Chondrocyte (in vitro differentiated cells): ENCODE results near the gene PDLIM1. TPM values are rescaled to one million over a fixed set of nuclear protein-coding genes. Genes with fewer than 3 reads are reported as not detected.
A peak's percentile ranks its signal among the peaks of the same experiment; 100 is the strongest.
"Not testable (repeated sequence)": the region's sequence is repeated elsewhere in the genome, so short reads cannot be mapped to it uniquely, and the experiment has no call there.

ENCODE experiments used
- DNase-seq: peaks from one replicate; pipeline ENCODE4 v3.0.0; 2021; ENCODE audit warnings: mixed read lengths, low spot score
- H3K27ac Mint-ChIP-seq: one replicate; pipeline ENCODE4 v1.8.0; 2021; ENCODE audit warnings: mild to moderate bottlenecking, moderate library complexity, mixed read lengths; ENCODE audit not compliant: unreplicated experiment
- H3K27me3 Mint-ChIP-seq: 2 replicates; pipeline ENCODE4 v1.8.0; 2021; ENCODE audit warnings: low read depth, mixed read lengths
- H3K36me3 Mint-ChIP-seq: 2 replicates; pipeline ENCODE4 v1.8.0; 2021; ENCODE audit warnings: low read depth, mixed read lengths
- H3K4me1 Mint-ChIP-seq: 2 replicates; pipeline ENCODE4 v1.8.0; 2021; ENCODE audit warnings: low read depth, mild to moderate bottlenecking, mixed read lengths
- H3K4me3 Mint-ChIP-seq: one replicate; pipeline ENCODE4 v1.8.0; 2021; ENCODE audit warnings: mild to moderate bottlenecking, moderate library complexity, mixed read lengths; ENCODE audit not compliant: unreplicated experiment
- H3K9me3 Mint-ChIP-seq: 2 replicates; pipeline ENCODE4 v1.8.0; 2021; ENCODE audit warnings: low read depth, mixed read lengths
- CTCF ChIP-seq: fragments of 200-600 bp; sonication (generic); IDR thresholded peaks from 2 replicates; pipeline ENCODE4 v1.5.0; 2021; ENCODE audit warnings: antibody characterized with exemption, mild to moderate bottlenecking, moderate library complexity
- total RNA-seq: library from RNA; stranded (reverse); gene quantifications from 3 replicates; pipeline ENCODE4 v1.2.1, GENCODE V29; 2021

PDLIM1 gene
- total RNA-seq, 1 donor from 2014 or later: 110 TPM

- no peak overlapping the region for H3K4me3 Mint-ChIP-seq
- peak overlapping the region; percentile 86 for H3K27ac Mint-ChIP-seq
- TF ChIP-seq CTCF: no peak
- H3K4me1 Mint-ChIP-seq: peaks cover 23% of the 10 kb centered on the region
- no peaks in the 10 kb centered on the region for H3K9me3 Mint-ChIP-seq
- H3K27me3 Mint-ChIP-seq: no peaks in the 10 kb centered on the region
- no peak for DNase-seq
- H3K36me3 Mint-ChIP-seq: peaks cover 28% of the 10 kb centered on the region
These were observed 54.5 kb downstream of the PDLIM1 start for GRCh38 chr10:95236068-95236903.

GRCh38 chr10:95235676-95236067 is 55.1 kb downstream of the PDLIM1 start:
- no peak for TF ChIP-seq CTCF
- Mint-ChIP-seq H3K9me3 (no peaks in the 10 kb centered on the region), H3K36me3 (peaks cover 28% of the 10 kb centered on the region), H3K27me3 (no peaks in the 10 kb centered on the region), H3K4me1 (peaks cover 29% of the 10 kb centered on the region), H3K27ac (peak overlapping the region; percentile 86), H3K4me3 (no peak overlapping the region)
- no peak for DNase-seq

- no peak for TF ChIP-seq CTCF
- DNase-seq: no peak
- H3K36me3 Mint-ChIP-seq: peaks cover 25% of the 10 kb centered on the region
- peak overlapping the region; percentile 64 for H3K27ac Mint-ChIP-seq
- no peaks in the 10 kb centered on the region for H3K9me3 Mint-ChIP-seq
- H3K27me3 Mint-ChIP-seq: no peaks in the 10 kb centered on the region
- no peak overlapping the region for H3K4me3 Mint-ChIP-seq
- peaks cover 37% of the 10 kb centered on the region for H3K4me1 Mint-ChIP-seq
These were observed 55.9 kb downstream of the PDLIM1 start for GRCh38 chr10:95234951-95235350.

- Mint-ChIP-seq H3K27me3 (no peaks in the 10 kb centered on the region), H3K4me1 (peaks cover 51% of the 10 kb centered on the region), H3K9me3 (no peaks in the 10 kb centered on the region), H3K36me3 (peaks cover 15% of the 10 kb centered on the region), H3K4me3 (no peak overlapping the region), H3K27ac (peak overlapping the region; percentile 3)
- no peak for DNase-seq
- TF ChIP-seq CTCF: no peak
These were observed 57.3 kb downstream of the PDLIM1 start for GRCh38 chr10:95233377-95234034.

GRCh38 chr10:95230677-95231586 is 59.9 kb downstream of the PDLIM1 start:
- peak overlapping the region; percentile 55 for H3K4me3 Mint-ChIP-seq
- not testable (repeated sequence) for H3K27me3 Mint-ChIP-seq, H3K9me3 Mint-ChIP-seq, DNase-seq
- peaks cover 53% of the 10 kb centered on the region for H3K4me1 Mint-ChIP-seq
- H3K36me3 Mint-ChIP-seq: peaks cover 12% of the 10 kb centered on the region
- peak overlapping the region; percentile 91 for H3K27ac Mint-ChIP-seq
